Measurements from ENCODE around the gene TBC1D10A.

The TBC1D10A gene

DNA sequence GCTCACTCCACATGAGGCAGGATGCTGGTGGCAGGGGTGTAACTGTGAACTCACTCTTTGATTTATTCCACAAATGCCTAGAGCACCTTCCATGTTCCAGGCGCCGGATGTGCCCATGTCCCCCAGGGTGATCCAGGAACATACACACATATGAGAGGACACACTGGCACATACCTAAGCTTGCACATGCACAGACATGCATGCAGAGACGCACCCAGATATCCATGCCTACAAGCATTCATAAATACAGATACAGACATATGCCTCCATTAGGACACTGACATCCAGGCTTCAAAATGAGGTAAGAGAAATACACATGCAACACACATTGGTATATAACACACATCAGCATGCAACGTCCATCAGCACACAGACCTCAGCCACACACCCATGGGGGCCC, 64.6 kb downstream of the TBC1D10A start:
- H3K4me3 ChIP-seq (ENCODE audit: low read length) = no peak overlapping the region
- no peak for DNase-seq (ENCODE audit: low read depth, low spot score)

DNA sequence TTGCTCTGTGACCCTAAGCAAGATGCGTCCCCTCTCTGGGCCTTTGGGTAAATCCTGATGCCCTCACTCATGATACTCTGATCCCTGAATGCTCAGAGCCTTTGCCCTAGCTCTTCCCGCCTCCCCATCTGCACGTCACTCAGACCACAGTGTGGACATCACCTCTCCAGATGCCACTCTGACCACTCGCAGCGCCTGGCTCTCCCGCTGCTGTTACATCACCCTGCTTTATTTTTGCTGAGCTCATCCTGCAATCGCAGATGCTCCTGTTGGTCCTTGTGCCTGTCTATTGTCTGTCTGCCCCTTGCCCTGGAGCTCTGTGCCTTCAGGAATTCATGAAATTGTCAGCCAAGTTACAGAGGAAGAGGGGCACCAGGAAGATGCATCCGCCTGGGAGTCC, 65.6 kb downstream of the TBC1D10A start:
- no peak for DNase-seq (ENCODE audit: low read depth, low spot score)
- no peak overlapping the region for H3K4me3 ChIP-seq (ENCODE audit: low read length)

DNA sequence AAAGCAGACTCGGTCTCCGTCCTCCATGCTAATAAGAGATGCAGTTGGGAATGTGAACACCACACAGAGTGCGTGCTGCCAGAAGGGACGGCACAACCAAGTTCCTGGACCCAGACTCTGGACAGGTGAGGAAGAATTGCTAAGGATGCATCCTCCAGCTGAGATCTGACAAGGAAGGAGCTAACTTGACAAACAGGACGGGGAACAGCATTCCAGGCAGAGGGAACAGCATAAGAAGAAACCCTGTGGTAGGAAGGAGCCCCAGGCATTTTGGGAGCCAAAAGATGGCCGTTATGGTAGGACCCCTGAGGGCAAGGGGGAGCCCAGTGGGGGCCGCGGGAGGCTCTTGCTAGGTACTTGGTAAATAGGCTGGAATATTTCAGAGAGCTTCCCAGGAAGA, 66.1 kb downstream of the TBC1D10A start:
- DNase-seq (ENCODE audit: low read depth, low spot score) = no peak
- H3K4me3 ChIP-seq (ENCODE audit: low read length) = no peak overlapping the region

DNA sequence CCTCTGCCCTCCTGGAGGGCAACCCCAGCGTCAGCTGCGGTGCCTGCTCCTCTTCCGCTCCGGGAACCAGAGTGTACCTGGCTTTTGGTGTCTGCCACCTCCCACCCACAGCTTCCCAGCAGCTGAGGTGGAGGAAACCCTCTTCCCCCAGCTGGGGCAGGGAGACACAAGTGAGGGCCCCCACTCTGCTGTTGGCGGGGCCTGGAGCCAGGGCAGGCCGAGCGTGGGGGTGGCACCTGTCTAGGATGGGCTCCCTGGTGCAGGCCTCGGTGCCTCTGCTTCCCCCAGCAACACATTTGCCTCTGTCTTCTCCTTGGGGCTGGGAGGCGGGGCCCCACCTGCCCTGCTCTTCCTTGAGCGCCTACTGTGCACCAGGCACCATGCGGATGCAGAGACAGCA, 66.5 kb downstream of the TBC1D10A start:
- no peak overlapping the region for H3K4me3 ChIP-seq (ENCODE audit: low read length)
- DNase-seq (ENCODE audit: low read depth, low spot score) = no peak

GRCh38 chr22:30254314-30254713, 72.4 kb downstream of the TBC1D10A start:
- DNase-seq (ENCODE audit: low read depth, low spot score) = no peak
- H3K4me3 ChIP-seq (ENCODE audit: low read length) = no peak overlapping the region

DNA sequence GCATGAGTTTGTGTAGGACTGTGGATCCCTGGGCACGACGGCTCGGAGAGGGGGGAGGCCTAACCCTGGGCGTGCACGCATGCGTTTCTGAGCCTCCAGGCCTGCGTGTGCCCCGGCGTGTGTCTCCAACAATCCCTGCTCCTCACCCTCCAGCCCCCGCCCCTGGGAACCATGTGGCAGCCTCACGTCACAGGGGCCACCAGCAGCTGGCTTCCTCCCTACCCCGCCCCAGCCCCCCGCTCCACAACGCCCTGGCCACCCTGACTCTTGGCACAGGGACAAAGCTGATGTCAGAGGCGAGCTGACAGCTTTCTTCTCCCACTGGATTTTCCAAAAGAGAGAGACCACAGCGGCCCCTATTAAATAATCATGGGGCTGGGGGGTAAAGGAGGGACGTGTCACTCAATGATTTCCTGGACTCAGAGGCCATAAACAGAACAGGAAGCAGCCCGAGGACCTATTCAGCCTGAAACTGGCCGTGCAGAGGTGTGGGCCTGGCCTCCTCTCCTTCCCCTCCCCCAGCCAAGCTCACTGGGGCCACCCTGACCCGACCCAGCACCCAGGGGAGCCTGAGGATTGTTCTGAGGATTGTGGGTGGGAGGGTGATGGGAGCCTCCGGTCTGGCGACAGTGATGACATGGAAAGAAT, 73.4 kb downstream of the TBC1D10A start:
- DNase-seq (ENCODE audit: low read depth, low spot score) = no peak
- no peak overlapping the region for H3K4me3 ChIP-seq (ENCODE audit: low read length)

- H3K4me3 ChIP-seq (ENCODE audit: low read length) = no peak overlapping the region
- no peak for DNase-seq (ENCODE audit: low read depth, low spot score)
Measured at GRCh38 chr22:30252411-30253204, 74.1 kb downstream of the TBC1D10A start.

GRCh38 chr22:30251711-30252110, 75.0 kb downstream of the TBC1D10A start:
- no peak for DNase-seq (ENCODE audit: low read depth, low spot score)
- H3K4me3 ChIP-seq (ENCODE audit: low read length) = no peak overlapping the region

DNA sequence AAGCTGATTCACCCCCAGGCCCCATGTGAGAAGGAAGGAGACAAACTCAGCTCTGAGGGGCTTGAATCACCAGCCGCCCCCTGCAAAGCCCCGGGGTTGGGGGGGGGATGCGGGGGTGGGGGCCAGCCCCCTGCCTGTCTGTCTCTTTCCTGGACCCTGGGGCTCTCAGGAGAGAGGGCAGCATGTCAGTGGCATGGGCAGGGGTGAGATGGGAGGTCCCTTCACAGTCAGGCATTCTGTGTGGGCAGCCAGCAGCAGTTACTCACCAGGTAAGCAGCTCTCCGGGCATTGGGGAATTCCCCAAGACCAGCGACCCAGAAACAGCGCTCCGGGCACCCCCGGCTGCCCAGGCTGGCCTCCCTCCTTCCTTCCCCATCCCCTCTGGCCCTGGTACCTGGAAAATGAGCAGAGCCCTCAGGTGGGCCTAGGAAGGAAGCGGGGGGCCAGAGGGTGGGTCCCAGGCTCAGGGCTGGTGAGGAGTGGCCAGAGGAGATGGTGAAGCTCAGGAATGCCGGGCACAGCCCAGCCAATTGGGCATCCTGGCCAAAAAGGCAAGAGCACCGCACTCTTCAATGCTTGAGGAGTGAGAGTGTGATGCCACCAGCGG, 76.0 kb downstream of the TBC1D10A start:
- DNase-seq (ENCODE audit: low read depth, low spot score) = no peak
- no peak overlapping the region for H3K4me3 ChIP-seq (ENCODE audit: low read length)

DNA sequence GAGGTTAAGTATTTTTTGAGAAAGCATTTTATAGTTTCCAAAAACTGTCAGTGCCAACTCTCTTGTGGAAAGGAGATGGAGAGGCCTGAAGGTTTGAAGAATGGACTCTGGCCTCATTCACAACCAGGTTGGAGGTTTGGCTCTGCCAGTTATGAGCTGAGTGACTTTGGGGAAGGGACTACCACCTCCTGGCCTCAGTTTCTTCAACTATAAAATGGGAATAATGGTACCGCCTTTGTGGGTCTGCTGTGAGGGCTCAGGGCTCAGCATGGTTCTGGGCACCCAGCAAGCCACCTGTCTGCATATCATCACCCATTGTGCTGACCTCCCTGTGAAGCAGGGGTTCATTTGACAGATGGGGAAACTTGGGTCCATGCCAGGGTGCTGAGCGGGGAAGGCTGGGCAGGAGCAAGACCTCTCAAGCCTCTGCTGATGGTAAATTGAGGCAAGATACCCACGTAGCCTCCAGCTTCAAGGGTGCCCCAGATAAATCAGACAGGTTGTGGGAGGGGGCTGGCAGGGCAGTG, 76.6 kb downstream of the TBC1D10A start:
- no peak overlapping the region for H3K4me3 ChIP-seq (ENCODE audit: low read length)
- DNase-seq (ENCODE audit: low read depth, low spot score) = no peak

DNA sequence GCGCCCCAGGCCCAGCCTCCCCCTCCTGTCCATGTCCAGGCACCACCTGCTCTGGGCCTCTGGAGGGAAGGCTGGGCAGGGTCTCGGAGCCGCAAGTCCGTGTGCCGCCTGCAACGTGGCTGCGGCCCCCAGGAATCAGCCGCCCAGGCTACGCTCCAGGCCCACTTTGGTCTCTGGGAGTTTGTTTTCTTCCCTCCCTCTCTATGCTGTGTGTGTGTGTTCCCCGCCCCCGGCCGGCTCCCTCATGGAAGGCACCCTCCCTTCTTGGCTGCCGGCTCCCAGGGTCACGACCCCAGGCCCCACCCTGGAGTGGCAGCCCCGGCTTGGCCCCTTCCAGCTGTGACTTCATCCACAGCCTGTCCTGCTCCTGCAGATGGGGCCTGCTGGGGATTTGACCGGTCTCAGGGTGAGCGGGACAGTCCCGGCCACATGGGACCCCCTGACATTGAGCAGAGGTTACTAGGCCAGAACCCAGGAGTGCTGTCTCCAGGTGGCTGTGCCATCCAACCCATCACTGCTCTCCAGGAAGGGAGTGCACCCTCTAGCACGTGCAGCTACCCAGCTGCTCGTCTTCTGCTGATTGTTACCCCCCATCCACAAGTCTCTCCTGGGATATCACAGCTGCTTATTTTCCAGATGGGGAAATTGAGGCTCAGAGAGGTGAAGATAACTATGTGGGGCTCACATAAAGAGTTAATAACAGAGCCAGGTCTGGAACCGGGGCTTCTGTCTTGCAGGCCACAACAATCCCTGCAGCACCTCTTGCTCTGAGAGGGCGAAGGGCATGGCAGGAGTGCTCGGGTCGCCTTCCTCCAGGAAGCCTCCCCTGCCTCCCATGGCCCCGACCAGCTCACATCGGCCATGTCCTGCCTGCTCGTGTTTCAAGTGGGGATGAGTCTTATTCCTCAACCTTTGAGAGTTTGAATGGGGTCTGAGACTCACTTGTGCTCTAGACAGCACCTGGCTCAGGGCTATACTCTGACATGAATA, 77.4 kb downstream of the TBC1D10A start:
- no peak for DNase-seq (ENCODE audit: low read depth, low spot score)
- H3K4me3 ChIP-seq (ENCODE audit: low read length) = no peak overlapping the region

DNA sequence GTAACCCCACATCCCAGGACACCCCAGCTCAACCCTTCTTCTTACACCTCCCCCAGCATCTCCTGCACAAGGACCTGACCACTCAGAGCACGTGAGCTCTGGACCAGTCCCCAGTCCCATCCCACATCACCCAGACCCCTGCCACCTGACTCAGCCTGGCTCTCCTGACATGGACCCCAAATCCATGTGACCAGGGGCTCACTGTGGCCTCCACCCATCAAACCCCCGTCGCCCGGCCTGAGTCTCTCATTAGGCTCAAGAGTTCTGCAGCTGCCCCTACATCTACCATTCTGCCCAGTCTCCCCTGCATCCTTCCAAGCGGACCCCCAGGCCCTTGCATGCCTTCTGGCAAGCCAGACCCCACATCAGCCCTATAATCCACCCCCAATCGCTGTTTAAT, 78.3 kb downstream of the TBC1D10A start:
- no peak overlapping the region for H3K4me3 ChIP-seq (ENCODE audit: low read length)
- DNase-seq (ENCODE audit: low read depth, low spot score) = no peak

DNA sequence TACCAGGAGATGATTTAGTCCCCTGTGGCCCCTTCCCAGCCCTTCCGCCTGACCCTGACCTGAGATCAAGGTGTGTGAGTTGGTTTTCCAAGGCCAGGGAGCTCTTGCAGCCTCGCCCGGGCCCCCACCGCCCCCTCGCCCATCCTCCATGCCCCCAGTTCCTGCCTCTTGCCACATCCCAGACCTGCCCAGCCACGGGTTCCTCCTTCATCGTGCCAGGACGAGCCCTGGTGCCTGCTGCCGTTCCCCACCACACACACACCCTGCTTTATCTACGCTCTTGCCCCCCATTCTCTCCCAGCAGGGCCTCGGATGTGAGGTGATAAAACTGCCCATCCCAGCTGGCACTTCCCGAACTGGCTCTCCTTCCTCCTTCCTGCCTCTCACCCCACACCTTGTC, 78.8 kb downstream of the TBC1D10A start:
- H3K4me3 ChIP-seq (ENCODE audit: low read length) = no peak overlapping the region
- no peak for DNase-seq (ENCODE audit: low read depth, low spot score)

- H3K4me3 ChIP-seq (ENCODE audit: low read length) = no peak overlapping the region
- DNase-seq (ENCODE audit: low read depth, low spot score) = no peak
Measured at GRCh38 chr22:30247561-30247960, 79.2 kb downstream of the TBC1D10A start.

- peak overlapping the region; percentile 26 for H3K4me3 ChIP-seq (ENCODE audit: low read length)
- no peak for DNase-seq (ENCODE audit: low read depth, low spot score)
Measured at GRCh38 chr22:30246814-30247376, 79.8 kb downstream of the TBC1D10A start.

- H3K4me3 ChIP-seq (ENCODE audit: low read length) = peak within 1 kb of the TSS; percentile 32
- no peak for DNase-seq (ENCODE audit: low read depth, low spot score)
Measured at GRCh38 chr22:30245985-30246813, 80.5 kb downstream of the TBC1D10A start, which contains the start of gene LIF. Gene LIF (minus strand): TSS chr22:30246759. CDS start chr22:30246695, 64 bp downstream.

DNA sequence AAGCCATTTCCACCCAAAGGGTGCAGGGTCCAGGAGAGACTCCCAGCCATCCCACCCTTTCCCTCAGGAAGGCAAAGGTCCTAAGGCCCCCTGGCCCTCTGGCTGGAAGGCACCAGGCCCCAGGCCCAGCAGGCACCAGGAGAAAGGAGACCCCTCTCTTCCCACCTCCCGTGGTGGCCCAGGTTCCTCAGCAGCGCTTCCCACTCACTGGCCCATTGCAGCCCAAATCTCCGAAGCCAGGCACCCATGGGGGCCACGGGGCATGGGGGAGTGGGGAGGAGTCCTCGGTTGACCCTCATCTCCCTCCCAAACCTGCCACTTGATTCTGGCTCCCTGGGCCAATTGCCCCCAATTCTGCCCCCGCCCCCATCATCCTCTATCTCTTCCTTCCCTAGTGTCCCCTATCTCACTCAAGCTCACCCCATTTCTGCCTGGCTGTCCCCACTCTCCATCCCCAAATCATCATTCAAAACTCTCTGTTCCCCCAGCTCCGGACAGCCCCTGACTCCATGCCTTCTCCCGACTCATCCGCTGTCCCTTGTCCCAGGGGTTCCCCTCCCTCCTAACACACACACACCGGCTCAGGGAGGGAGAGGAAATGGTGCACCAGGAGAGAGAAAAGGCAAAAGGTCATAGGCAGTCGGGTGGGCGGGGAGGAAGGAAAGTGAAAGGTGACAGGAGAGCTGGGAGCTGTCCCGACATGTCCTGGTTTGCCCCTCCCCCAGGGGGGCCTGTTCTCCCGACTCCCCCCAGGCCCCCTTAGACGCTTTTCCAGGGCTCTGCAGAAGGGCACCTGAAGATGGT, 81.4 kb downstream of the TBC1D10A start:
- no peak for DNase-seq (ENCODE audit: low read depth, low spot score)
- H3K4me3 ChIP-seq (ENCODE audit: low read length) = no peak overlapping the region

Measured in Jurkat, Clone E6-1 (cell line).